ENCODE measurements around the gene SLC1A4. TPM values are rescaled to one million over a fixed set of nuclear protein-coding genes. Genes with fewer than 3 reads are reported as not detected.

SLC1A4 gene
- total RNA-seq, 1 donor from 2014 or later = 32.4 TPM

GRCh38 chr2:65053199-65053598 lies 64.0 kb downstream of the SLC1A4 start:
- no peak for DNase-seq (ENCODE audit: low spot score)

- no peak for DNase-seq (ENCODE audit: low spot score)
Measured at GRCh38 chr2:65054749-65055421, 65.7 kb downstream of the SLC1A4 start.

- DNase-seq (ENCODE audit: low spot score) = no peak
Measured at GRCh38 chr2:65055422-65056214, 66.4 kb downstream of the SLC1A4 start.

GRCh38 chr2:65056215-65057053 lies 67.2 kb downstream of the SLC1A4 start, which contains the start of gene CEP68:
CEP68 (plus strand) TSS chr2:65056416; CDS start chr2:65069445, 13,029 bp downstream.
- peak; percentile 98 for DNase-seq (ENCODE audit: low spot score)

- no peak for DNase-seq (ENCODE audit: low spot score)
Measured at GRCh38 chr2:65057054-65057375, 67.8 kb downstream of the SLC1A4 start.

- DNase-seq (ENCODE audit: low spot score) = no peak
Measured at GRCh38 chr2:65057391-65058052, 68.3 kb downstream of the SLC1A4 start.

- no peak for DNase-seq (ENCODE audit: low spot score)
Measured at GRCh38 chr2:65059071-65059470, 69.9 kb downstream of the SLC1A4 start.

- no peak for DNase-seq (ENCODE audit: low spot score)
Measured at GRCh38 chr2:65061146-65061909, 72.1 kb downstream of the SLC1A4 start.

GRCh38 chr2:65061910-65062339 lies 72.7 kb downstream of the SLC1A4 start:
- no peak for DNase-seq (ENCODE audit: low spot score)

- DNase-seq (ENCODE audit: low spot score) = no peak
Measured at GRCh38 chr2:65062843-65063825, 73.9 kb downstream of the SLC1A4 start.

GRCh38 chr2:65064728-65065552 lies 75.7 kb downstream of the SLC1A4 start:
- DNase-seq (ENCODE audit: low spot score) = no peak

- DNase-seq (ENCODE audit: low spot score) = no peak
Measured at GRCh38 chr2:65067806-65068553, 78.8 kb downstream of the SLC1A4 start.

- no peak for DNase-seq (ENCODE audit: low spot score)
Measured at GRCh38 chr2:65069439-65069824, 80.2 kb downstream of the SLC1A4 start.

GRCh38 chr2:65070172-65070830 lies 81.1 kb downstream of the SLC1A4 start:
- DNase-seq (ENCODE audit: low spot score) = no peak

- DNase-seq (ENCODE audit: low spot score) = no peak
Measured at GRCh38 chr2:65070856-65071255, 81.7 kb downstream of the SLC1A4 start.

- no peak for DNase-seq (ENCODE audit: low spot score)
Measured at GRCh38 chr2:65071499-65072180, 82.4 kb downstream of the SLC1A4 start.

All from ureter (tissue), 1 donor.